Ramos (cell line): ENCODE data around the gene JPH2.

Source experiments
- in situ Hi-C: fragments of 300-500 bp; cut with MboI; formaldehyde crosslinking; loops from one replicate; pipeline ENCODE4 v1.14.3; 2022; ENCODE audit warnings: low sequenced_read_pairs; ENCODE audit not compliant: unreplicated experiment

The JPH2 gene

GRCh38 chr20:44069203-44070011 is 117.6 kb downstream of the JPH2 start:
- in situ Hi-C loops = no loop called here

GRCh38 chr20:44068316-44069201 is 118.4 kb downstream of the JPH2 start:
- in situ Hi-C loops = no loop called here

GRCh38 chr20:44067650-44068081 is 119.3 kb downstream of the JPH2 start:
- in situ Hi-C loops = no loop called here

- in situ Hi-C loops = no loop called here
These were observed 120.1 kb downstream of the JPH2 start for GRCh38 chr20:44066645-44067606.

- in situ Hi-C loops = no loop called here
These were observed 121.3 kb downstream of the JPH2 start for GRCh38 chr20:44065401-44066340.

GRCh38 chr20:44064501-44065400 is 122.2 kb downstream of the JPH2 start:
- in situ Hi-C loops = no loop called here
